Endothelial cell of umbilical vein (primary cell): ENCODE measurements around the gene TXNRD3. TPM values are rescaled to one million over a fixed set of nuclear protein-coding genes. Genes with fewer than 3 reads are reported as not detected.

Source experiments
- BruUV-seq: library from RNA; stranded (reverse); fragments of 400-500 nt; replicated peaks from 2 replicates; lab custom pipeline; 2021; lab: Mats Ljungman, UMichigan
- CTCF ChIA-PET: fragments of 300-600, 350-600 bp; sonication (Branson Sonifier 250); formaldehyde crosslinking; loops from one replicate; lab custom pipeline; 2021; ENCODE audit warnings: antibody characterized with exemption, inconsistent platforms; lab: Charles Lee
- POLR2A ChIA-PET: fragments of 300-600, 350-600 bp; sonication (Branson Sonifier 250); formaldehyde crosslinking; loops from one replicate; lab custom pipeline; 2021; ENCODE audit warnings: antibody characterized with exemption, inconsistent platforms; lab: Charles Lee
- DNase-seq: peaks from one replicate; pipeline ENCODE4 v3.0.0-alpha.2; 2011; ENCODE audit warnings: low read depth, low spot score
- FAIRE-seq: peaks from 2 replicates; lab custom pipeline; 2011; peaks lifted over from hg19 to GRCh38; lab: Jason Lieb, UNC
- H2AFZ ChIP-seq: 2 replicates; pipeline ENCODE4 v1.6.0; 2012; ENCODE audit warnings: low read depth, low read length, control low read depth, inconsistent platforms
- H3K27ac ChIP-seq: 2 replicates; pipeline ENCODE4 v1.5.1; 2011; ENCODE audit warnings: low read depth, mild to moderate bottlenecking, control low read depth, low read length, moderate library complexity; ENCODE audit not compliant: insufficient read depth
- H3K27me3 ChIP-seq, 2 experiments: 2 replicates each; pipeline versions ENCODE4 v1.6.0 to v1.6.1; 2011; ENCODE audit warnings: low read length in 2 of 2, mixed read lengths in 1 of 2; ENCODE audit not compliant: control insufficient read depth in 2 of 2, insufficient read depth in 2 of 2
- H3K36me3 ChIP-seq, 2 experiments: 2 replicates in 1 of 2; 3 replicates in 1 of 2; pipeline ENCODE4 v1.5.1; 2011; ENCODE audit warnings: low read length in 2 of 2, mild to moderate bottlenecking in 1 of 2, moderate library complexity in 1 of 2; ENCODE audit not compliant: control insufficient read depth in 2 of 2, insufficient read depth in 2 of 2; ENCODE audit errors: extremely low read depth in 1 of 2
- H3K4me1 ChIP-seq: 3 replicates; pipeline ENCODE4 v1.5.1; 2011; ENCODE audit warnings: mild to moderate bottlenecking, low read length; ENCODE audit not compliant: control insufficient read depth, insufficient read depth; ENCODE audit errors: extremely low read depth
- H3K4me2 ChIP-seq: 2 replicates; pipeline ENCODE4 v1.6.1; 2011; ENCODE audit warnings: low read length, control low read depth, mixed read lengths; ENCODE audit not compliant: insufficient read depth
- H3K4me3 ChIP-seq, 3 experiments: fragments of 200-600 bp in 1 of 3; sonication (generic), shearing (Covaris generic) in 1 of 3; replicated peaks in 1 of 3; 2 replicates each; pipeline ENCODE4 v1.5.1; 2011 to 2016; ENCODE audit warnings: control low read depth in 3 of 3, low read length in 3 of 3, mild to moderate bottlenecking in 2 of 3, inconsistent platforms in 1 of 3, low read depth in 1 of 3, moderate library complexity in 1 of 3; ENCODE audit not compliant: insufficient read depth in 1 of 3
- H3K79me2 ChIP-seq: 2 replicates; pipeline ENCODE4 v1.6.0; 2012; ENCODE audit warnings: low read length, inconsistent platforms; ENCODE audit not compliant: control insufficient read depth, insufficient read depth
- H3K9ac ChIP-seq: replicated peaks from 2 replicates; pipeline ENCODE3; 2011; ENCODE audit warnings: low read length, control low read depth; ENCODE audit not compliant: insufficient read depth; ENCODE audit errors: extremely low read depth
- H3K9me1 ChIP-seq: replicated peaks from 3 replicates; pipeline ENCODE4 v1.6.0; 2011; ENCODE audit warnings: mild to moderate bottlenecking, low read length; ENCODE audit not compliant: control insufficient read depth, insufficient read depth; ENCODE audit errors: extremely low read depth
- H3K9me3 ChIP-seq: replicated peaks from 2 replicates; pipeline ENCODE4 v1.5.1; 2012; ENCODE audit warnings: low read length, inconsistent platforms; ENCODE audit not compliant: control insufficient read depth, insufficient read depth
- H4K20me1 ChIP-seq: replicated peaks from 2 replicates; pipeline ENCODE3; 2011; ENCODE audit warnings: mild to moderate bottlenecking, low read length; ENCODE audit not compliant: control insufficient read depth, insufficient read depth; ENCODE audit errors: extremely low read depth
- CTCF ChIP-seq, 2 donors: IDR thresholded peaks; 1 replicate in 1 of 2; 2 replicates in 1 of 2; pipeline ENCODE4 v1.5.1; 2011; ENCODE audit warnings: low read length in 2 of 2, mild to moderate bottlenecking in 2 of 2, moderate library complexity in 2 of 2, control low read depth in 1 of 2, inconsistent platforms in 1 of 2, low read depth in 1 of 2; ENCODE audit not compliant: insufficient read depth in 1 of 2; ENCODE audit errors: extremely low read depth in 1 of 2
- EZH2 ChIP-seq: IDR thresholded peaks from 2 replicates; pipeline ENCODE4 v1.6.1; 2012; ENCODE audit warnings: borderline replicate concordance, low read depth, mild to moderate bottlenecking, moderate library complexity, low read length, inconsistent platforms; ENCODE audit not compliant: severe bottlenecking
- FOS ChIP-seq: IDR thresholded peaks from 2 replicates; pipeline ENCODE4 v1.6.1; 2011; ENCODE audit warnings: mild to moderate bottlenecking, low read length, moderate library complexity, borderline replicate concordance; ENCODE audit not compliant: insufficient read depth
- GATA2 ChIP-seq: IDR thresholded peaks from 2 replicates; pipeline ENCODE4 v1.7.0; 2011; ENCODE audit warnings: low read depth, mild to moderate bottlenecking, moderate library complexity, mixed read lengths, low read length; ENCODE audit not compliant: insufficient read length, insufficient read depth
- JUN ChIP-seq: IDR thresholded peaks from 2 replicates; pipeline ENCODE4 v1.6.1; 2011; ENCODE audit warnings: borderline replicate concordance, low read depth; ENCODE audit not compliant: insufficient read length, insufficient read depth
- MYC ChIP-seq: IDR thresholded peaks from one replicate; pipeline ENCODE4 v1.6.1; 2011; ENCODE audit warnings: mild to moderate bottlenecking, low read depth, low read length
- POLR2AphosphoS5 ChIP-seq: IDR thresholded peaks from 2 replicates; pipeline ENCODE4 v1.6.1; 2012; ENCODE audit warnings: low read depth, mild to moderate bottlenecking, control low read depth, low read length, moderate library complexity; ENCODE audit not compliant: insufficient read depth
- dilution Hi-C: fragments of 300-500 bp; cut with MboI; formaldehyde crosslinking; loops from one replicate; pipeline ENCODE4 v1.15.0; 2019; ENCODE audit warnings: low sequenced_read_pairs; ENCODE audit not compliant: extremely low pct_ligation_motif_present
- intact Hi-C: fragments of 100-400 bp; cut with micrococcal nuclease; formaldehyde crosslinking; loops from one replicate; pipeline ENCODE4 v1.10.0; 2022
- polyA plus RNA-seq, 4 experiments: library from polyadenylated mRNA; depleted of rRNA in 3 of 4; stranded (reverse) in 3 of 4; unstranded in 1 of 4; fragments of >200 nt; gene quantifications; 2 replicates each; pipeline versions ENCODE4 v1.2.1 to v1.2.3, GENCODE V29; 2011 to 2012; ENCODE audit warnings: missing spikeins in 1 of 4
- total RNA-seq: library from RNA; stranded (reverse); gene quantifications from 2 replicates; pipeline ENCODE4 v1.2.3, GENCODE V29; 2021
- TF ChIP-seq, protein P1 (sequence below): IDR thresholded peaks from 2 replicates; pipeline ENCODE4 v1.6.1; 2011; ENCODE audit not compliant: insufficient read depth, insufficient read length

Gene TXNRD3
- total and polyA plus RNA-seq, 2 donors (not counting 3 experiments of a cell fraction or from before 2014, with no cell fraction given) = 2.6 to 7.1 TPM

DNA sequence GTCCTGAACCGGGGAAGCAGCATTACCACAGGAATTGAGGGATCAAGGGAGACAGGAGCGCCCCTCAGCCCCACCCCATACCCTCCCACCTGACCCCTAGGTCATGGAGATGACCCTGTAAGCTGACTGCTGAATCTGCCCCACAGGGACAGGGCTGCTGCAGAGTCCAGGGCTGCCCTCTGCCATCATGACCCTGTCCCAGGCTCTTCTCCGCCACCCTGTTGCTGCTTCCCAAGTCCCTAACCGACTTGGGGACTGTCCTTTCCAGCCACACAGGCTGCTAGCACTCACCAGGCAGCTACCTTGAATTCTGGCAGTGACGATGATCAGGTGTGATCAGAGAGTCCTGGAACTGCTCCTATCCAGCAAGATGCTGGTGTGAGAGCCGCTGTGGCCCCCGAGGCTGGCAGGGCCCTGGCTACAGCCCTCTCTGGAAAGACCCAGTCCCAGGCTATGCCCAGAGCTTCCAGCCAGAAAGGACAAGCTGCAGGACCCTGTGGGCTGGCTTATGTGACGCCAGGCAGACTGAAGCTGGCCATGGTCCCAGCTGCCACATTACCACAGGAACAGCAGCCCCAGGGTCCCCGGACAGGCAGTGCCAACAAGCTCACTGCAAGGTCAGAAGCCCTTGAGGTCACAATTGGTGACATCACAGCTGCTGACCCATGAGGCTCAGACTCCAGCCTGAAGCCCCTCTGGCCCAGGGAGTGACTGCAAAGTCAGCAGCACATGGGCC lies 96.4 kb downstream of the TXNRD3 start, which contains the start of gene C3orf22:
C3orf22 (minus strand) TSS at position 597 of the 736 bp plus-strand sequence. CDS start 5,542 bp downstream, outside the sequence.
- H3K4me2 ChIP-seq = no peak within 1 kb of the TSS
- H2AFZ ChIP-seq = no peak within 1 kb of the TSS
- H3K9me3 ChIP-seq = no peaks in the 10 kb centered on the region
- ChIA-PET POLR2A (no interaction called here), CTCF (interaction anchor here (0.7 kb wide), 1 partner anchor 15 kb away, joined by 3 read pairs; no protein-coding TSS in a partner anchor)
- no peaks in the 10 kb centered on the region for H4K20me1 ChIP-seq
- no peaks in the 10 kb centered on the region for H3K79me2 ChIP-seq
- FAIRE-seq (no peak), DNase-seq (no peak)
- intact Hi-C loops = no loop called here
- no peak within 1 kb of the TSS for H3K27ac ChIP-seq
- no peak within 1 kb of the TSS for H3K9ac ChIP-seq
- no peak within 1 kb of the TSS for H3K4me3 ChIP-seq
- H3K27me3 ChIP-seq = peaks cover 2 to 24% of the 10 kb centered on the region in 2 experiments
- dilution Hi-C loops = no loop called here
- TF ChIP-seq EZH2 (no peak), FOS (no peak), GATA2 (no peak), CTCF (IDR thresholded peaks at IDR 0.05; ENCODE audit: extremely low read depth in 1 of 2, insufficient read depth in 1 of 2, low read depth in 1 of 2, low read length in 2 of 2) (no peak), MYC (no peak), JUN (no peak), POLR2AphosphoS5 (no peak)
- TF ChIP-seq, protein P1, sequence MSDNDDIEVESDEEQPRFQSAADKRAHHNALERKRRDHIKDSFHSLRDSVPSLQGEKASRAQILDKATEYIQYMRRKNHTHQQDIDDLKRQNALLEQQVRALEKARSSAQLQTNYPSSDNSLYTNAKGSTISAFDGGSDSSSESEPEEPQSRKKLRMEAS = no peak
- no peaks in the 10 kb centered on the region for H3K36me3 ChIP-seq
- H3K4me1 ChIP-seq = no peaks in the 10 kb centered on the region
- H3K9me1 ChIP-seq = no peaks in the 10 kb centered on the region
- no TSS peak for BruUV-seq
